H1 (cell line): Measurements from ENCODE around the gene ZC3H12C. TPM values are rescaled to one million over a fixed set of nuclear protein-coding genes. Genes with fewer than 3 reads are reported as not detected.

Experiments used
- CTCF ChIA-PET: fragments of 300-600 bp; sonication (Branson Sonifier 250); formaldehyde crosslinking; loops from one replicate; lab custom pipeline; 2021; ENCODE audit not compliant: partially characterized antibody; lab: Charles Lee
- POLR2A ChIA-PET: fragments of 300-600 bp; sonication (Branson Sonifier 250); formaldehyde crosslinking; loops from one replicate; lab custom pipeline; 2021; ENCODE audit warnings: inconsistent platforms; ENCODE audit not compliant: partially characterized antibody; lab: Charles Lee
- DNase-seq, 2 experiments: peaks; one replicate each; pipeline versions ENCODE4 v3.0.0 to v3.0.0-alpha.2; 2010 to 2022; ENCODE audit warnings: low spot score in 2 of 2, low read depth in 1 of 2, mixed read lengths in 1 of 2
- FAIRE-seq: peaks from 2 replicates; lab custom pipeline; 2011; peaks lifted over from hg19 to GRCh38; lab: Jason Lieb, UNC
- H2AFZ ChIP-seq: 2 replicates; pipeline ENCODE4 v1.8.1; 2012; ENCODE audit warnings: low read length, inconsistent platforms
- H2AK5ac ChIP-seq: 2 replicates; pipeline ENCODE4 v1.6.1; 2013; ENCODE audit warnings: low read depth, low read length
- H2BK120ac ChIP-seq: replicated peaks from 2 replicates; pipeline ENCODE3; 2013; ENCODE audit warnings: low read depth, low read length, inconsistent platforms
- H2BK12ac ChIP-seq: 2 replicates; pipeline ENCODE4 v1.6.1; 2013; ENCODE audit warnings: low read depth, low read length
- H2BK15ac ChIP-seq: 2 replicates; pipeline ENCODE4 v1.6.1; 2013; ENCODE audit warnings: low read length
- H2BK20ac ChIP-seq: 2 replicates; pipeline ENCODE4 v1.6.1; 2013; ENCODE audit warnings: low read length
- H2BK5ac ChIP-seq: 2 replicates; pipeline ENCODE4 v1.6.1; 2013; ENCODE audit warnings: low read depth, low read length
- H3K14ac ChIP-seq: 2 replicates; pipeline ENCODE4 v1.6.1; 2013; ENCODE audit warnings: inconsistent platforms; ENCODE audit not compliant: insufficient read length
- H3K18ac ChIP-seq: 2 replicates; pipeline ENCODE4 v1.6.1; 2013; ENCODE audit warnings: low read length; ENCODE audit errors: extremely low read depth
- H3K23ac ChIP-seq: 2 replicates; pipeline ENCODE4 v1.6.1; 2013; ENCODE audit warnings: inconsistent platforms; ENCODE audit not compliant: insufficient read length
- H3K23me2 ChIP-seq: 2 replicates; pipeline ENCODE4 v1.6.1; 2013; ENCODE audit warnings: low read depth, low read length
- H3K27ac ChIP-seq: 2 replicates; pipeline ENCODE4 v1.6.1; 2011; ENCODE audit warnings: low read depth, low read length, inconsistent platforms
- H3K27me3 ChIP-seq, 4 experiments: replicated peaks in 1 of 4; 1 replicate in 1 of 4; 2 replicates in 3 of 4; pipeline versions ENCODE4 v1.6.1 to v1.8.1; 2011 to 2013; ENCODE audit warnings: low read length in 3 of 4, mild to moderate bottlenecking in 3 of 4, inconsistent platforms in 2 of 4, mixed read lengths in 2 of 4, moderate library complexity in 1 of 4; ENCODE audit not compliant: control insufficient read depth in 3 of 4, insufficient read depth in 3 of 4; ENCODE audit errors: extremely low read depth in 1 of 4
- H3K36me3 ChIP-seq, 4 experiments: 2 replicates each; pipeline versions ENCODE4 v1.6.1 to v1.8.1; 2011 to 2013; ENCODE audit warnings: mild to moderate bottlenecking in 4 of 4, low read length in 3 of 4, moderate library complexity in 2 of 4, control low read depth in 1 of 4, inconsistent platforms in 1 of 4; ENCODE audit not compliant: insufficient read depth in 4 of 4, control insufficient read depth in 2 of 4
- H3K4ac ChIP-seq: replicated peaks from 2 replicates; pipeline ENCODE3; 2013; ENCODE audit warnings: low read length, low read depth, mixed read lengths, inconsistent platforms; ENCODE audit not compliant: insufficient read length
- H3K4me1 ChIP-seq, 4 experiments: replicated peaks in 1 of 4; 1 replicate in 1 of 4; 2 replicates in 3 of 4; pipeline versions ENCODE4 v1.6.1 to v1.8.1; 2011 to 2013; ENCODE audit warnings: low read length in 3 of 4, inconsistent platforms in 2 of 4, mixed read lengths in 1 of 4; ENCODE audit not compliant: insufficient read depth in 4 of 4, control insufficient read depth in 3 of 4
- H3K4me2 ChIP-seq, 2 experiments: 2 replicates each; pipeline versions ENCODE4 v1.6.1 to v1.8.1; 2011 to 2013; ENCODE audit warnings: low read depth in 2 of 2, low read length in 2 of 2, control low read depth in 1 of 2, inconsistent platforms in 1 of 2, mild to moderate bottlenecking in 1 of 2; ENCODE audit not compliant: insufficient read depth in 1 of 2
- H3K4me3 ChIP-seq, 4 experiments: fragments of 200-600, 300-600 bp in 1 of 4; sonication (generic), shearing (Covaris generic), sonication (Bioruptor Twin) in 1 of 4; 2 replicates each; pipeline versions ENCODE4 v1.5.1 to v1.8.1; 2011 to 2016; ENCODE audit warnings: low read length in 4 of 4, low read depth in 3 of 4, control low read depth in 2 of 4, inconsistent platforms in 2 of 4, mild to moderate bottlenecking in 2 of 4, mixed read lengths in 1 of 4, moderate library complexity in 1 of 4; ENCODE audit not compliant: insufficient read depth in 2 of 4; ENCODE audit errors: extremely low read depth in 1 of 4
- H3K56ac ChIP-seq: replicated peaks from 2 replicates; pipeline ENCODE3; 2013; ENCODE audit warnings: low read depth, mild to moderate bottlenecking, mixed read lengths, low read length, inconsistent platforms; ENCODE audit not compliant: insufficient read length
- H3K79me1 ChIP-seq: 2 replicates; pipeline ENCODE4 v1.6.1; 2013; ENCODE audit warnings: low read depth, low read length, control low read depth
- H3K79me2 ChIP-seq, 2 experiments: 2 replicates each; pipeline versions ENCODE4 v1.6.1 to v1.8.1; 2012 to 2013; ENCODE audit warnings: low read length in 2 of 2, mild to moderate bottlenecking in 2 of 2, inconsistent platforms in 1 of 2; ENCODE audit not compliant: insufficient read depth in 2 of 2, control insufficient read depth in 1 of 2
- H3K9ac ChIP-seq, 4 experiments: replicated peaks in 1 of 4; 1 replicate in 1 of 4; 2 replicates in 3 of 4; pipeline versions ENCODE4 v1.6.1 to v1.8.1; 2011 to 2013; ENCODE audit warnings: low read depth in 3 of 4, low read length in 3 of 4, control low read depth in 2 of 4, mild to moderate bottlenecking in 2 of 4, moderate library complexity in 2 of 4, inconsistent platforms in 1 of 4; ENCODE audit errors: extremely low read depth in 1 of 4
- H3K9me3 ChIP-seq, 2 experiments: 2 replicates each; pipeline versions ENCODE4 v1.6.1 to v1.8.1; 2012 to 2013; ENCODE audit warnings: mild to moderate bottlenecking in 2 of 2, moderate library complexity in 2 of 2, control low read depth in 1 of 2, inconsistent platforms in 1 of 2, low read depth in 1 of 2, low read length in 1 of 2, mixed read lengths in 1 of 2; ENCODE audit not compliant: insufficient read depth in 2 of 2
- H4K20me1 ChIP-seq, 2 experiments: replicated peaks in 1 of 2; 2 replicates each; pipeline versions ENCODE3 to v1.8.1; 2011 to 2013; ENCODE audit warnings: inconsistent platforms in 2 of 2, low read length in 2 of 2, mild to moderate bottlenecking in 1 of 2; ENCODE audit not compliant: insufficient read depth in 2 of 2, control insufficient read depth in 1 of 2
- H4K5ac ChIP-seq: 2 replicates; pipeline ENCODE4 v1.6.1; 2013; ENCODE audit warnings: low read length, low read depth, mixed read lengths, inconsistent platforms; ENCODE audit not compliant: insufficient read length
- H4K8ac ChIP-seq: 2 replicates; pipeline ENCODE4 v1.8.0; 2013; ENCODE audit warnings: mild to moderate bottlenecking, moderate library complexity, low read length, inconsistent platforms; ENCODE audit not compliant: insufficient read depth; ENCODE audit errors: extremely low read depth
- H4K91ac ChIP-seq: replicated peaks from 2 replicates; pipeline ENCODE3; 2013; ENCODE audit warnings: low read length, mixed read lengths, inconsistent platforms; ENCODE audit not compliant: insufficient read length
- NRF1 ChIP-seq: IDR thresholded peaks from 2 replicates; pipeline ENCODE4 v1.6.1; 2011; ENCODE audit warnings: mild to moderate bottlenecking, low read depth, low read length, improper control_type of control experiment
- WGBS, 2 experiments: shearing (Covaris generic) in 1 of 2; methylation state at CpG; one replicate each; pipeline versions ENCODE4 v1.1.6 to v1.1.7; 2013 to 2015; ENCODE audit warnings: low lambda C conversion rate in 2 of 2, mixed read lengths in 2 of 2, inconsistent platforms in 1 of 2, low coverage in 1 of 2, missing lambda C conversion rate in 1 of 2; ENCODE audit not compliant: insufficient replicate concordance in 2 of 2, insufficient coverage in 1 of 2, insufficient read length in 1 of 2; ENCODE audit errors: extremely low coverage in 1 of 2, missing lambda C conversion rate in 1 of 2; 5-methylcytosine and 5-hydroxymethylcytosine counted together
- polyA plus RNA-seq, 7 experiments: library from polyadenylated mRNA; depleted of rRNA in 3 of 7; stranded (reverse) in 5 of 7; unstranded in 2 of 7; fragments of >200 nt in 5 of 7; fragments of 200-250 nt in 2 of 7; gene quantifications; 1 replicate in 5 of 7; 2 replicates in 1 of 7; 4 replicates in 1 of 7; pipeline versions ENCODE4 v1.2.1 to v1.2.3, GENCODE V29; 2011 to 2013; ENCODE audit warnings: missing spikeins in 2 of 7, mixed read lengths in 2 of 7
- total RNA-seq: library from RNA; stranded (reverse); fragmentation: NEBNext Ultra II Directional; extraction: Animal tissue kit (Norgen Biotek cat#: 25700); gene quantifications from 2 replicates; pipeline ENCODE4 v1.2.1, GENCODE V29; 2021
- TF ChIP-seq, protein P1 (sequence below), 3 experiments: IDR thresholded peaks; 1 replicate in 2 of 3; 2 replicates in 1 of 3; pipeline versions ENCODE4 v1.5.1 to v1.6.1; 2011; ENCODE audit warnings: low read length in 3 of 3, mild to moderate bottlenecking in 3 of 3, inconsistent platforms in 2 of 3, low read depth in 1 of 3, moderate library complexity in 1 of 3; ENCODE audit not compliant: insufficient read depth in 1 of 3; ENCODE audit errors: control extremely low read depth in 1 of 3

Gene ZC3H12C
- total and polyA plus RNA-seq, 2 of the 8 experiments (the other 6 are each of a cell fraction or from before 2014, with no cell fraction given), result 2.0 to 2.7 TPM

DNA sequence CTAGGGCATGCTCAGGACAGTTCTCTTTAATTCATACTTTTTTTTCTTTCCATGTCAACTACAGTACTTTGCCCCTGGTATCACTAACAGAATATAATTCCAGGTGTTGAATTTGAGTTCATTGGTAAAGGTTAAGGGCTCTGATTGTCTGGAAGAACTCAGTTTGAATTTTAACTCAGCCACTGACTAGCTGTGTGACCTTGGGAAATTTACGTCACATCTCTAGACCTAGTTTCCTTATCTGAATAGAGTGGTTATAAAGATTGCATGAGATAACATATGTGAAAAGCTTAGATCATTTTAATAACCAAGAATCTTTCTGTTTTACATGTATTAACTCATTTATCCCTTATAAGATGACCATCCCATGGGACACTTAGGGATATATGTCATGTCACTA lies 15.8 kb upstream of the ZC3H12C start:
- Histone ChIP-seq H3K4ac (no peak overlapping the region), H4K8ac (no peak overlapping the region), H3K9ac (no peak overlapping the region), H3K9me3 (peaks cover 2 to 5% of the 10 kb centered on the region in 2 experiments; a peak in 3 of 4 replicates), H2AK5ac (no peak overlapping the region), H3K4me3 (no peak overlapping the region), H3K56ac (no peak overlapping the region), H2BK5ac (no peak overlapping the region), H3K27ac (no peak overlapping the region), H2BK120ac (no peak overlapping the region), H3K36me3 (peaks cover 0 to 5% (median 0%) of the 10 kb centered on the region in 4 experiments; a peak in 2 of 8 replicates), H3K4me2 (no peak overlapping the region), H2BK20ac (no peak overlapping the region), H3K23me2 (no peaks in the 10 kb centered on the region), H3K79me2 (no peaks in the 10 kb centered on the region), H3K14ac (no peak overlapping the region), H2BK15ac (no peak overlapping the region), H3K4me1 (peaks cover 3 to 10% (median 8%) of the 10 kb centered on the region in 4 experiments; a peak in 4 of 7 replicates), H2BK12ac (no peak overlapping the region), H3K79me1 (no peaks in the 10 kb centered on the region), H3K27me3 (no peaks in the 10 kb centered on the region), H3K18ac (no peak overlapping the region), H4K91ac (no peak overlapping the region), H4K5ac (no peak overlapping the region), H3K23ac (no peak overlapping the region), H4K20me1 (no peaks in the 10 kb centered on the region), H2AFZ (no peak overlapping the region; the same call in 1 of the 2 replicates)
- POLR2A ChIA-PET, result interaction anchor here (1.7 kb wide), 1 partner anchor 15 kb away, joined by 5 read pairs; no protein-coding TSS in a partner anchor
- 76% methylated on average over 1 of the region's 1 CpG; no CpG with 5 or more reads in 1 of the 2 experiments for WGBS, 2 experiments
- CTCF ChIA-PET, result interaction anchor here (0.7 to 1.0 kb wide), 3 partner anchors 13 to 123 kb away, joined by 3 to 4 read pairs (median 4); no protein-coding TSS in a partner anchor
- FAIRE-seq (no peak), DNase-seq (no peak)
- TF ChIP-seq NRF1, result no peak
- TF ChIP-seq, protein P1, sequence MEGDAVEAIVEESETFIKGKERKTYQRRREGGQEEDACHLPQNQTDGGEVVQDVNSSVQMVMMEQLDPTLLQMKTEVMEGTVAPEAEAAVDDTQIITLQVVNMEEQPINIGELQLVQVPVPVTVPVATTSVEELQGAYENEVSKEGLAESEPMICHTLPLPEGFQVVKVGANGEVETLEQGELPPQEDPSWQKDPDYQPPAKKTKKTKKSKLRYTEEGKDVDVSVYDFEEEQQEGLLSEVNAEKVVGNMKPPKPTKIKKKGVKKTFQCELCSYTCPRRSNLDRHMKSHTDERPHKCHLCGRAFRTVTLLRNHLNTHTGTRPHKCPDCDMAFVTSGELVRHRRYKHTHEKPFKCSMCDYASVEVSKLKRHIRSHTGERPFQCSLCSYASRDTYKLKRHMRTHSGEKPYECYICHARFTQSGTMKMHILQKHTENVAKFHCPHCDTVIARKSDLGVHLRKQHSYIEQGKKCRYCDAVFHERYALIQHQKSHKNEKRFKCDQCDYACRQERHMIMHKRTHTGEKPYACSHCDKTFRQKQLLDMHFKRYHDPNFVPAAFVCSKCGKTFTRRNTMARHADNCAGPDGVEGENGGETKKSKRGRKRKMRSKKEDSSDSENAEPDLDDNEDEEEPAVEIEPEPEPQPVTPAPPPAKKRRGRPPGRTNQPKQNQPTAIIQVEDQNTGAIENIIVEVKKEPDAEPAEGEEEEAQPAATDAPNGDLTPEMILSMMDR (IDR thresholded peaks at IDR 0.05; ENCODE audit: control extremely low read depth in 1 of 3, insufficient read depth in 1 of 3, low read depth in 1 of 3, low read length in 3 of 3), result no peak
